Measurements from ENCODE around the gene PAX4.

DNA sequence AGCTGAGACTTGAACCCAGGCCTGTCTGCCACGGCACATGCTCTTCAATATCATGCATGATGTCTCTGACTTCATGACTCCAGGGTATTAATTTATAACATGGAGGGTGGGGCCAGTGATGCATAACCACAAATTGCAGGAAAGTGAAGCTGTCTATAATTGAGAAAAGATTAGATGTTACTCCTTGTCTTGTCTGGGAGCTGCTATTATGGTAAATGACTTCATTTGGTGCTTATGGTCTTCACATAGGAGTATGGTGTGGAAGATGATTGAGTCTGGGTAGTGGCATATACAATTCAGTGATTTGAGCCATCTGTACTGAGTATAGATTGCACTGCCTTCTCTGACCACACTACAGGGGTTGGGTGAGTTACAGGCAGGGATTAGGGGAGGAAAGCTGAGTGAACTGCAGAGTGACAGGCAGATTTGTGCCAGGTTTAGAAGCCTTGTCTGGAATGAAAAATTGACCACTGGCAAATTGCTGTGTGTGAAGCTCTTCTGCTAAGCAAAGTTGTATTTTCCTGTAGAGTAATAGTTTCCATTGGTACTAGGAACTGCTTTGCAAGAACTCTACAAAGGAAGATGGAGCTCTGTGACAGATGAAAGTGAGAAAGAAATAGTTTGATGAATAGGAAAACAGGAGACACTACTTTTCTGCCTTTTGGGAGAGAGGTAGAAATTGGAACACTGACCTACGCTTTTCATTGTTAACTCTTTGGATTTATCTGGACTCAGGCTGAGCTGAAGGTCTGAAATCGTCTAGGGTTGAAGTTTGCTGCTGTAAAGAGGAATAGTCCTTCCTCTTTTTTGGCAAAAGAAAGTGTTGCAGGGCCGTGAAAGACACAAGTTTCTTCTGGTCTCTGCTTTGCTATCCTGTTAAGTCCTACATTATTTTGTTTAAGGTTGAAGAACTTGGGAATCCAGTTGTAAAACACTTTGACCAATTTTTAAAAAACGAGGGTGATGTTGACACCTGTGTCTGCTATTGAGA, 36.8 kb upstream of the PAX4 start:
- TF ChIP-seq CTCF (conservative IDR thresholded peaks at IDR 0.05; ENCODE audit: low read length) (peak; percentile 16; the same call in 1 of the 2 replicates), EZH2phosphoT487 (IDR thresholded peaks at IDR 0.05; ENCODE audit: borderline replicate concordance) (no peak)
